Fibroblast of lung (primary cell): ENCODE results near the gene FNDC3B. TPM values are rescaled to one million over a fixed set of nuclear protein-coding genes. Genes with fewer than 3 reads are reported as not detected.

Experiments used
- DNase-seq, 2 donors: peaks; one replicate each; pipeline versions ENCODE4 v3.0.0 to v3.0.0-alpha.2; 2010; ENCODE audit warnings: low read depth in 2 of 2
- H2AFZ ChIP-seq: 2 replicates; pipeline ENCODE4 v1.5.1; 2012; ENCODE audit warnings: low read length, control low read depth, inconsistent platforms
- H3K27ac ChIP-seq: 2 replicates; pipeline ENCODE4 v1.5.1; 2011; ENCODE audit warnings: low read length, control low read depth; ENCODE audit not compliant: insufficient read depth
- H3K27me3 ChIP-seq: 2 replicates; pipeline ENCODE4 v1.5.1; 2011; ENCODE audit warnings: mild to moderate bottlenecking, low read length; ENCODE audit not compliant: control insufficient read depth, insufficient read depth
- H3K36me3 ChIP-seq: 2 replicates; pipeline ENCODE4 v1.5.1; 2011; ENCODE audit warnings: low read length; ENCODE audit not compliant: control insufficient read depth, insufficient read depth
- H3K4me1 ChIP-seq: 2 replicates; pipeline ENCODE4 v1.5.1; 2011; ENCODE audit warnings: low read length; ENCODE audit not compliant: control insufficient read depth, insufficient read depth; ENCODE audit errors: extremely low read depth
- H3K4me2 ChIP-seq: 2 replicates; pipeline ENCODE4 v1.5.1; 2011; ENCODE audit warnings: low read length, control low read depth; ENCODE audit not compliant: insufficient read depth; ENCODE audit errors: extremely low read depth
- H3K4me3 ChIP-seq, 4 experiments: fragments of 200-600 bp in 1 of 4; sonication (generic) in 1 of 4; replicated peaks in 1 of 4; 2 replicates each; pipeline ENCODE4 v1.5.1; 2011 to 2016; ENCODE audit warnings: low read length in 4 of 4, low read depth in 3 of 4, mild to moderate bottlenecking in 3 of 4, control low read depth in 2 of 4, inconsistent platforms in 1 of 4, mixed read lengths in 1 of 4; ENCODE audit not compliant: insufficient read depth in 1 of 4; ENCODE audit errors: control extremely low read depth in 1 of 4
- H3K79me2 ChIP-seq: 2 replicates; pipeline ENCODE4 v1.5.1; 2012; ENCODE audit warnings: mild to moderate bottlenecking, low read length, inconsistent platforms; ENCODE audit not compliant: control insufficient read depth, insufficient read depth
- H3K9ac ChIP-seq: 2 replicates; pipeline ENCODE4 v1.5.1; 2011; ENCODE audit warnings: mild to moderate bottlenecking, low read length, control low read depth; ENCODE audit not compliant: insufficient read depth
- H3K9me3 ChIP-seq: 2 replicates; pipeline ENCODE4 v1.5.1; 2012; ENCODE audit warnings: low read depth, low read length; ENCODE audit not compliant: control insufficient read depth, insufficient read depth
- H4K20me1 ChIP-seq: 2 replicates; pipeline ENCODE4 v1.5.1; 2011; ENCODE audit warnings: low read length; ENCODE audit not compliant: control insufficient read depth, insufficient read depth; ENCODE audit errors: extremely low read depth
- EZH2 ChIP-seq: IDR thresholded peaks from 2 replicates; pipeline ENCODE4 v1.5.1; 2012; ENCODE audit warnings: low read length, control low read depth, mild to moderate bottlenecking; ENCODE audit errors: missing control alignments
- polyA plus RNA-seq, 2 donors: library from polyadenylated mRNA; depleted of rRNA in 1 of 2; stranded (reverse) in 1 of 2; unstranded in 1 of 2; fragments of >200 nt; gene quantifications; 2 replicates each; pipeline ENCODE4 v1.2.1, GENCODE V29; 2011 to 2012; ENCODE audit warnings: missing spikeins in 1 of 2
- total RNA-seq: library from RNA; depleted of rRNA; stranded (reverse); fragments of >200 nt; gene quantifications from 2 replicates; pipeline ENCODE4 v1.2.1, GENCODE V29; 2014
- TF ChIP-seq, protein P1 (sequence below), 2 donors: IDR thresholded peaks in 1 of 2; conservative IDR thresholded peaks in 1 of 2; 1 replicate in 1 of 2; 2 replicates in 1 of 2; pipeline ENCODE4 v1.5.1; 2011 to 2012; ENCODE audit warnings: low read length in 2 of 2, control low read depth in 1 of 2, inconsistent platforms in 1 of 2, low read depth in 1 of 2, mild to moderate bottlenecking in 1 of 2

The FNDC3B gene
- total and polyA plus RNA-seq, 2 donors (not counting 1 experiment from before 2014, with no cell fraction given), result 26.1 to 76.8 TPM

DNA sequence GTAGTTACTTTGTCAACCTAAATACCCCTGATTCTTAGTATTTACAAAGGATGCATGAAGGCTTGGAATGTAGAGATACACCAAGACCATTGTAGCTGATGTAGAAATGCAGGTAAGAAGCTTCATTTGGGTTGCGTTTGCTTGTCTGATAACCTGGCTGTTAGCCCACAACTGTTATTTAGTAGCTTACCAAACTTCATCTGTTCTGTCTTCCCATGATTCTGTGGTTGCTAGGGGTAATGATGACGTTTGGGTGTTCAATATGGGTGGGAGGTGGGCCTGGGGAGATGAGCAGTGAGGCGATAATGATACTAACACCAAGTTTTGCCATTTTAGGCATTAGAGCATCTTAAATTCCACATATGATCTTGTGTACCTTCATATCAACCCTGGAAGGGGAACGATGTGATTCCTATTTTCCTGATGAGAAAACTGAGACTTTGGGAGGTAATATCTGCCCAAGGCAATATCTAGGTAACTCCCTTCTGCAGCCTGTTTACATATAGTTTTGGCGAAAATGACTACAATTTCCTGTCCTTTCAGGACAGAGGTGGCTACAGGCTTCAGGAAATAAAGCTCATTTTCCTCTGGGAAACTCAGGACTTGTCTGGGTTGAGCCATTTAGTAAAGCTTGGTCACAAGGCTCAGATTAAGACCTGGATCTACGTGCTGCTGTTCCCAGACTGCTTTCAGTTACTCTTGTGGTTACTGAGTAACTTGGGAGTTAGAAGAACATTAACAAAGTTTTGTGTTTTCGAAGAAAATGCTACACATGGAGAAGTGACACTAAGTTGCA is 26.8 kb downstream of the FNDC3B start:
- Histone ChIP-seq H3K79me2 (peaks cover 88% of the 10 kb centered on the region), H3K27me3 (no peaks in the 10 kb centered on the region), H3K4me1 (peaks cover 15% of the 10 kb centered on the region), H3K9me3 (no peaks in the 10 kb centered on the region), H3K9ac (no peak overlapping the region), H3K36me3 (peaks cover 1% of the 10 kb centered on the region), H4K20me1 (peaks cover 4% of the 10 kb centered on the region), H3K4me3 (peak overlapping the region in 1 of 4 experiments; percentile 4), H2AFZ (no peak overlapping the region), H3K4me2 (peak overlapping the region; percentile 81), H3K27ac (peak overlapping the region; percentile 58)
- DNase-seq, result peak; percentile 32 to 75
- TF ChIP-seq, protein P1, sequence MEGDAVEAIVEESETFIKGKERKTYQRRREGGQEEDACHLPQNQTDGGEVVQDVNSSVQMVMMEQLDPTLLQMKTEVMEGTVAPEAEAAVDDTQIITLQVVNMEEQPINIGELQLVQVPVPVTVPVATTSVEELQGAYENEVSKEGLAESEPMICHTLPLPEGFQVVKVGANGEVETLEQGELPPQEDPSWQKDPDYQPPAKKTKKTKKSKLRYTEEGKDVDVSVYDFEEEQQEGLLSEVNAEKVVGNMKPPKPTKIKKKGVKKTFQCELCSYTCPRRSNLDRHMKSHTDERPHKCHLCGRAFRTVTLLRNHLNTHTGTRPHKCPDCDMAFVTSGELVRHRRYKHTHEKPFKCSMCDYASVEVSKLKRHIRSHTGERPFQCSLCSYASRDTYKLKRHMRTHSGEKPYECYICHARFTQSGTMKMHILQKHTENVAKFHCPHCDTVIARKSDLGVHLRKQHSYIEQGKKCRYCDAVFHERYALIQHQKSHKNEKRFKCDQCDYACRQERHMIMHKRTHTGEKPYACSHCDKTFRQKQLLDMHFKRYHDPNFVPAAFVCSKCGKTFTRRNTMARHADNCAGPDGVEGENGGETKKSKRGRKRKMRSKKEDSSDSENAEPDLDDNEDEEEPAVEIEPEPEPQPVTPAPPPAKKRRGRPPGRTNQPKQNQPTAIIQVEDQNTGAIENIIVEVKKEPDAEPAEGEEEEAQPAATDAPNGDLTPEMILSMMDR (conservative IDR thresholded peaks at IDR 0.05 in 1 of 2, IDR thresholded peaks at IDR 0.05 in 1 of 2; ENCODE audit: low read depth in 1 of 2, low read length in 2 of 2), result no peak
- no peak for TF ChIP-seq EZH2

DNA sequence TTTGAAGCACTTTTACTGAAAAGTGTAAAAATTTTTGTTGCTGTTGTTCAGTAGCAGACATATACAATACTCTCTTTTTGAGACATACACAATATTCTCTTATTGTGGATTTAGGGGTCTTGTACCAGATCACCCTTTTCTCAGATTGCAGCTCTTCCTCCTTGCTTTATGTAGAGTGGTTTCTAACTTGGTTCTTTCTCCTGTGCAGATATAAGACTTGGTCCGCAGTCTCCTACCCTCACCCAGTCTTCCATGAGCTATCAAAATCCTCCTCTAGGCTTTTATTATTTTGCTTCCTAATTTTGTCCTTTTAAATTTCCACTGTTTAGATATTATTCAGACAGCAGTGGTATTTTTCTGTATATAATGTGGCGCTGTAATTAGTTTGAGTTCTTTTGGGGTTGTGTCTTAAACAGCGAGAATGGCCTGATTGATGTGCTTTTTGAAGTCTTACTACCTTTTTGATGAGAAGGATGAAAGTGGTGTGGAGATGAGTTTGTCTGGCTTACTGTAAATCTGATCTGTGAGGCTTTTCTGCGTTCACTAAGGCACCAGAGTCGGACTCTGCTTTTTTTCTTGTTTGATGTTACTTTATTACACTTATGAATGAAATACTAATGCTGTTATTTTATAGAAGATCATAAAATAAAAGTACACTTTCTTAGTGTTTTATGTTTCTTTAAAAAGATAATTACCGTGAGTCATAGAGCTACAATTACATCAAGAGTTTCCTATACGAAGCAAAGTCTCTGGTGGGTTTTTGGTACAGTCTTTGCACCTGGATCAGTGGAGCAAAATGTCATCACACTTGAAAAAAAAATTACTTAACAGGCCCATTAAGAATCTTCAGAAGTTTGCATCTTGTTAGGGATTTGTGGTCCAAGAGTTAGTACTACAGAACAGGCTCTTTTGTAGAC is 27.8 kb downstream of the FNDC3B start:
- Histone ChIP-seq H3K4me3 (no peak overlapping the region), H3K36me3 (peaks cover 1% of the 10 kb centered on the region), H4K20me1 (peaks cover 4% of the 10 kb centered on the region), H3K27me3 (no peaks in the 10 kb centered on the region), H3K27ac (no peak overlapping the region), H3K9me3 (no peaks in the 10 kb centered on the region), H3K79me2 (peaks cover 93% of the 10 kb centered on the region), H3K4me1 (peaks cover 15% of the 10 kb centered on the region), H3K4me2 (peak overlapping the region; percentile 16), H2AFZ (no peak overlapping the region), H3K9ac (no peak overlapping the region)
- TF ChIP-seq EZH2, result no peak
- TF ChIP-seq, protein P1 (conservative IDR thresholded peaks at IDR 0.05 in 1 of 2, IDR thresholded peaks at IDR 0.05 in 1 of 2; ENCODE audit: low read depth in 1 of 2, low read length in 2 of 2), result no peak
- no peak for DNase-seq

DNA sequence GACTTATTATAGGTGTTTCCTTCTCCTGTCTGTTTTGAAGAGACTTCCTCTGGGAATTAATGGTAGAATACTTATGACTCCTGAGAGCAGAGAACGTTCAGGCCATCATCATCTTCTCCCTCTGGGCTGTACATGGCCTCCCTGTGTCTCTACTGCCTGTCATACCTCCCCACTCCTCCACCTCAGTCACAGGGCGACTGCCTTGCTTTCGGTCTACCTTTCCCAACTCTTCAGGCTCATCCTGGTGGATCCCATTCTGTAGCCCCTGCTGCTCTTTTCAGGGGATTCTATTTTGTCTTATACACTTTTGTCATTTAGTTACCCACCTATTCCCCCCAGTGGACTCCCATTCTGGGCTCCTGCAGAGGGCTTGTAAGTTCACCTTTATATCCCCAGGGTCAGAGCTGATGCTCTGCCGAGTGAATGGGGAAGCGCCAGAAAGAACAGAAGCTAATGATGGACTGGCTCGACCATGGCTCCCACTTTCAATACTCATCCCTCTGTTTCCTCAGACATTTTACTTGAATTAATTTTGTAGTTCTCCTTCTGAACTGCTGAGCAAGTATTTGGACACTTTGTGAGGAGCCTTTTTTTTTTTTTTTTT is 28.6 kb downstream of the FNDC3B start:
- Histone ChIP-seq H3K4me3 (no peak overlapping the region), H3K9me3 (no peaks in the 10 kb centered on the region), H3K36me3 (peaks cover 3% of the 10 kb centered on the region), H3K9ac (no peak overlapping the region), H3K79me2 (peaks cover 94% of the 10 kb centered on the region), H3K27me3 (no peaks in the 10 kb centered on the region), H3K27ac (no peak overlapping the region), H3K4me1 (peaks cover 15% of the 10 kb centered on the region), H2AFZ (no peak overlapping the region), H3K4me2 (peak overlapping the region; percentile 16), H4K20me1 (peaks cover 4% of the 10 kb centered on the region)
- no peak for DNase-seq
- no peak for TF ChIP-seq EZH2
- TF ChIP-seq, protein P1 (conservative IDR thresholded peaks at IDR 0.05 in 1 of 2, IDR thresholded peaks at IDR 0.05 in 1 of 2; ENCODE audit: low read depth in 1 of 2, low read length in 2 of 2), result no peak
